Measurements from ENCODE around the gene KLF6.

The KLF6 gene

GRCh38 chr10:3805791-3806461 lies 20.9 kb upstream of the KLF6 start:
- TF ChIP-seq CTCF (IDR thresholded peaks at IDR 0.05) = no peak
- no peak for DNase-seq (ENCODE audit: low spot score)
- Histone ChIP-seq H3K4me3 (peak overlapping the region; percentile 42), H3K27ac (peak overlapping the region; percentile 49 to 91)

DNA sequence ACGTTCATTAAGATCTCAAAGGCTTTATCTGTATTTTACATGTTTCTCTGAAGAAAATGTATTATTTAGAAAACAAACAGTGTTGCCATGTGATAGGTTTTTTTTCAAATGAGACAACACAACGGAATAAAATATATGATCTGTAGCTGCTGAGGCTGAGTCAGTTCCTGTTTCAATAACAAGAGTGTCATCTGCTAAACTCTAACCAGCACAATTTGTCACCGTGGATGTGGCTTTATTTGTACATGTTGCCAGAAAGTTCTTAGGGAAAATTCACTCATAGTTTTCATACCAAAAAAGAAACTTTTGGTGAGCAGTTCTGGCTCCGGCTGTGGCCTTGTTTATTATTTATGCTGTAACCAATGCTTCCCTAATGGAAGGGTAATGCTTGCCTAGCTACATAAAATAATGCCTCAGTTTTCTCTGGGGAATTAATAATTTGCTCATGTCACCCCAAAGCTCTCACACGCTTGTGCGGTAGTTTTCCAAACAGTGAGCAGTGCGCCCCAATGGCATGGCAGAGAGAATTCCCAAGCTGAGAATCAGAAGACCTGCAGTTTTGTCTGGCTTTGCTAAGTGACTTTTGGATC lies 20.3 kb upstream of the KLF6 start:
- peak overlapping the region; percentile 42 for H3K4me3 ChIP-seq
- DNase-seq (ENCODE audit: low spot score) = no peak
- H3K27ac ChIP-seq = peak overlapping the region; percentile 49 to 91
- no peak for TF ChIP-seq CTCF (IDR thresholded peaks at IDR 0.05)

DNA sequence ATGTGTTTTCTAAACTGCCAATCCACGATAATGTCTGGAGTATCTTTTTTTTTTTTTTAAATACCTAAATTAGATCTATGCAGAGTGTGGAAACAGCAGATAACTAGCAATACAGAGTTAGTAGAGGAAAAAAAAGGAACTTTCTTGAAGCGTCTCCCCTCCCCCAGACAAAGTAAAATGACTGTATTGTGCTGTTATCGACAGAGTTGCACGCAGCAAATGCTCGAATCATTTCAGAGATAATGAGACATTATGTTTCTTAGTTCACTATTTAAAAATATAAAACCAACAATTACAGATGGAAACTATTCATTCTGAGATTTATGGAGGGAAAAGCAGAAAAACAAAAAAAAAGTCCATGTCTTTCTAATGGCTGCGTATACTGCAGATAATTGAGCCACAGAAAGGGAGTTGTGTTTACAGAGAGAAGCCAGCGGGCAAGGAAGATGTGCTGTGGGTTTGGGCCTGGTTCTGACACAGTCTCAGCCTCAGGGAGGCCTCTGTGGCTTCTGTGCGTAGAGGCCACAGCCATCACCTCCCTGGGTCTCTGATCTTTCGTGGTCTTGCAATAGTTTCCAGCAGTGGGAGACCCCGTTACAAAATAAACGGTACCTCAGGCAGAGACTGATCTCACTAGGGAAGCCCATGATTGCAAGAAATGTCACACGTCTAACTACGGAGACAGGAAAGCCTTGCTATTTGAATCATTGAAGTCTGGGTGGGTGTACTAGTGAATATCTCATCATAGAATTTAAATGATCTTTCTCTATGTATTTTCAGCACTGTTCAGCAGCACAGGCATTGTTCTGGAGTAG lies 19.1 kb upstream of the KLF6 start:
- Histone ChIP-seq H3K27ac (peak overlapping the region; percentile 49 to 91), H3K4me3 (no peak overlapping the region)
- TF ChIP-seq CTCF (IDR thresholded peaks at IDR 0.05) = no peak
- DNase-seq (ENCODE audit: low spot score) = no peak

DNA sequence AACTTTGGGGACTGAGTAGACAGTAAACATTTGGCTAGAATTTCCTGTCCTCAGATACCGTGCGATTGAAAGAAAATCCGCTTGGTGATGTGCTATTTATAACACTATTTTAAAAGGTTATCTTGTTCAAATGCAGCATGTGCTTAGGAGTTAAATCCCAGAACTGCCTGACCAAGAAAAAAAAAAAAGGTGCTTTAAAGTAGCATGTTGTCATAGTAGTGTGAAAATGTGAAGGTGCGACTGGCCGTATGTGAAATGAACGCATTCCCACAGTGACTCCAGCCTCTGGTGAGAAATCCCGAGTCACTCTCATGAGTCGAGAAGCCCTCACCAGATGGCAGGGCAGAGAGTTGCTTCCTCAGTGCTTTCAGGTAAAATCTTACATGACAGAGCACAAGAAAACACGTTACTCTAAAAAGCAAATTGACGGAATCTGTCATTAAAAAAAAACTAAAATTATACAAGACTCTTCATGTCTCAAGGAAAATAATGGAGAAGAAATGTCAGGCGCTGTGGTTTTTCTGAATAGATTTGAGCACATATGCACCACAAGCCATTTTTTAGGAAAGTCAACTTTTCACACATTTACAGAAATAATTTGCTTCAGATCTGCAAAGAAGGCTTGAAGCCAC lies 18.4 kb upstream of the KLF6 start:
- no peak overlapping the region for H3K4me3 ChIP-seq
- DNase-seq (ENCODE audit: low spot score) = no peak
- peak overlapping the region in 1 of 2 donors; percentile 49 for H3K27ac ChIP-seq
- TF ChIP-seq CTCF (IDR thresholded peaks at IDR 0.05) = no peak

DNA sequence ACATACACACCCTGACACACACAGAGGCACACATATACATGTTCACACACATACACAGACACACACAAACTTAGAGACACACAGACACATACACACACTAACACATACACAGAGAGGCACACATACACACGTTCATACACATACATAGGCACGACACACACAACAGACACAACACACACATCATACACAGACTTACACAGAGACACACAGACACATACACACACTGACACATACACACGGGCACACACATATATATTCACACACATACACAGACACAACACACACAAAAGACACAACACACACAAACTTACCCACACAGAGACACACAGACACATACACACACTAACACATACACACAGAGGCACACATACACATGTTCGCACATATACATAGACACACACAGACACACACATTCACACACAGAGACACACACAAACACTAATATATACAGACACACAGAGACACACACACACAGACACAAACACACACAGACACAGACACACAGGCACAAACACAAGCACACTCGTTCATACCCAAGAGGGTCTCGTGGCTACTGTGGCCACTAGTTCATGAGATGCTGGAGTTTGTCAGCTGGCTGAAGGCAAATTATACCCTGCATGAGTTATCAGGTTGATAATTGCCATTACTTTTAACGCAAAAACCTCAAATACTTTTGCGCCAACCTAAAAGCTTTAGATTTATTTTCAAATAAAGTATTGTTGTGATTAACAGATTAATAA lies 17.7 kb upstream of the KLF6 start:
- H3K4me3 ChIP-seq = no peak overlapping the region
- no peak for TF ChIP-seq CTCF (IDR thresholded peaks at IDR 0.05)
- H3K27ac ChIP-seq = peak overlapping the region in 1 of 2 donors; percentile 1
- no peak for DNase-seq (ENCODE audit: low spot score)

DNA sequence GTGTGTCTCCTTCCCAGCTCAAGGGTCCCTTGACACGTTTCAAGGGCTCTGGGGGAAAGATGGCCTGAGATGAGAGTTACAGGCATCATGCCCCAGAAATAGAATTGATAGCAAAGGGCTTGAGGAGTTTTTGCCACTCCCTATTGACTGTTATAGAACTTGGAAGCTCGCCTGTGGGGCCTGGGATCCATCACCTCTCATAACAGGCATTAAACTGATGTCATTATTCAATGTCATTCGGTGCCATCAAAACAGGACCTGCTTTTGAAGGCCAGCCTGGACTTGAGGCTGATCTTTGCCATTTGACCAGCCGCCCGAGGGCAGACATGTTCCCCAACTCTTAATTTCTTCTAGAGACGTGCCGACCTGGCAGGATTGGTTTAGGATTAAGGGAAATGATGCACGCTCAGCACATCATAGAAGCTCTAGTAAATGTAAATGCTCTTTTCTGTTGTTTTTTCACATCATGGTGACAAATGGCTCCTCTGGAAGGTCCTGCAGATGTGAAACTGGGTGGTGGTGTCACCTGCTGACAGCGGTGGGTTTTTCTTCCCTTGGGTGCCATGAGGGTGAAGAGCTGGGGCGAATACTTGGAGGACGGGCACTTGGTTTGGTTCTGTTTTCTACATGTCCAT lies 16.7 kb upstream of the KLF6 start:
- Histone ChIP-seq H3K27ac (no peak overlapping the region), H3K4me3 (no peak overlapping the region)
- no peak for DNase-seq (ENCODE audit: low spot score)
- TF ChIP-seq CTCF (IDR thresholded peaks at IDR 0.05) = no peak
